K562 (cell line): Measurements from ENCODE around the gene SAMD10. TPM values are rescaled to one million over a fixed set of nuclear protein-coding genes. Genes with fewer than 3 reads are reported as not detected.

Source experiments
- ARID3B ChIP-seq: fragments of 250-450 bp; sonication (Bioruptor Pico); IDR thresholded peaks from 2 replicates; pipeline ENCODE4 v1.4.0; 2020; ENCODE audit warnings: borderline replicate concordance
- BHLHE40 ChIP-seq: IDR thresholded peaks from 2 replicates; pipeline ENCODE4 v1.6.1; 2011; ENCODE audit warnings: low read length, improper control_type of control experiment
- HDAC1 ChIP-seq, 2 experiments: fragments of 450-650 bp; IDR thresholded peaks; 2 replicates each; pipeline ENCODE4 v1.6.1; 2016 to 2017; ENCODE audit warnings: inconsistent platforms in 1 of 2, mild to moderate bottlenecking in 1 of 2, moderate library complexity in 1 of 2
- HOXB6 ChIP-seq: fragments of 250-450 bp; sonication (Bioruptor Pico); IDR thresholded peaks from 2 replicates; pipeline ENCODE4 v1.5.1; 2022; ENCODE audit warnings: mild to moderate bottlenecking, borderline replicate concordance
- MAZ ChIP-seq, 2 experiments: fragments of 450-650 bp in 1 of 2; sonication (generic) in 1 of 2; formaldehyde crosslinking; IDR thresholded peaks in 1 of 2; conservative IDR thresholded peaks in 1 of 2; 2 replicates each; pipeline versions ENCODE4 v1.4.0 to v1.5.0; 2020; ENCODE audit warnings: mild to moderate bottlenecking in 1 of 2, missing genetic modification reagents in 1 of 2
- SRSF1 ChIP-seq: fragments of 200-400 bp; formaldehyde crosslinking; IDR thresholded peaks from 2 replicates; pipeline ENCODE4 v1.6.1; 2017; ENCODE audit warnings: mild to moderate bottlenecking, low read depth, low read length, moderate library complexity
- STAT6 ChIP-seq: sonication (generic); formaldehyde crosslinking; IDR thresholded peaks from 2 replicates; pipeline ENCODE4 v1.8.1; 2023; ENCODE audit warnings: mild to moderate bottlenecking, missing genetic modification reagents
- TOE1 ChIP-seq, 2 experiments: fragments of 450-650 bp in 1 of 2; sonication (generic) in 1 of 2; formaldehyde crosslinking in 1 of 2; IDR thresholded peaks; 2 replicates each; pipeline versions ENCODE4 v1.7.1 to v1.8.0; 2016 to 2022; ENCODE audit warnings: borderline replicate concordance in 2 of 2, mild to moderate bottlenecking in 2 of 2, antibody characterized with exemption in 1 of 2, inconsistent platforms in 1 of 2, low read depth in 1 of 2, missing genetic modification reagents in 1 of 2, moderate library complexity in 1 of 2
- ZBTB17 ChIP-seq: fragments of 450-650 bp; formaldehyde crosslinking; IDR thresholded peaks from 2 replicates; pipeline ENCODE4 v1.4.0; 2020; ENCODE audit warnings: mild to moderate bottlenecking
- ZBTB34 ChIP-seq: fragments of 250-450 bp; sonication (Bioruptor Pico); IDR thresholded peaks from 2 replicates; pipeline ENCODE4 v1.8.0; 2021; ENCODE audit warnings: mild to moderate bottlenecking, moderate library complexity
- ZNF174 ChIP-seq: fragments of 250-450 bp; sonication (Bioruptor Pico); IDR thresholded peaks from 2 replicates; pipeline ENCODE4 v1.4.0; 2020; ENCODE audit warnings: mild to moderate bottlenecking
- ZNF263 ChIP-seq: sonication (generic); formaldehyde crosslinking; IDR thresholded peaks from 2 replicates; pipeline ENCODE4 v1.8.0; 2022; ENCODE audit warnings: mild to moderate bottlenecking, missing genetic modification reagents, borderline replicate concordance
- ZNF75A ChIP-seq: fragments of 450-650 bp; formaldehyde crosslinking; IDR thresholded peaks from 2 replicates; pipeline ENCODE4 v1.4.0; 2020; ENCODE audit warnings: mild to moderate bottlenecking
- polyA plus RNA-seq, 8 experiments: library from polyadenylated mRNA; depleted of rRNA in 4 of 8; stranded (reverse) in 5 of 8; unstranded in 3 of 8; fragments of >200 nt; fragmentation: Nextera tagmentation in 2 of 8; fragmentation: Illumina TruSeq in 1 of 8; extraction: Ambion mirVana in 2 of 8; extraction: Trizol in 1 of 8; gene quantifications; 2 replicates each; pipeline versions ENCODE4 v1.2.1 to v1.2.3, GENCODE V29; 2011 to 2014; ENCODE audit warnings: inconsistent platforms in 1 of 8, missing spikeins in 1 of 8
- total RNA-seq, 7 experiments: library from RNA; depleted of rRNA in 6 of 7; stranded (reverse); fragments of >200 nt in 6 of 7; fragmentation: Illumina TruSeq in 2 of 7; extraction: Trizol in 2 of 7; gene quantifications; 2 replicates each; pipeline versions ENCODE4 v1.2.1 to v1.2.3, GENCODE V29; 2011 to 2021; ENCODE audit warnings: low replicate concordance in 1 of 7

Gene SAMD10
- total and polyA plus RNA-seq, 9 of the 15 experiments (the other 6 are each of a cell fraction or from before 2014, with no cell fraction given) = 0.37 to 15.2 (median 4.8) TPM

- no peak for TF ChIP-seq TOE1 (IDR thresholded peaks at IDR 0.05; ENCODE audit: borderline replicate concordance)
- TF ChIP-seq TOE1 (CRISPR knock-in tag; IDR thresholded peaks at IDR 0.05; ENCODE audit: borderline replicate concordance, low read depth) = no peak
- no peak for TF ChIP-seq ZNF263 (CRISPR knock-in tag)
- TF ChIP-seq HOXB6 = no peak
- TF ChIP-seq SRSF1 = no peak
- no peak for TF ChIP-seq ZNF75A (CRISPR knock-in tag)
- TF ChIP-seq MAZ (CRISPR knock-in tag; conservative IDR thresholded peaks at IDR 0.05 in 1 of 2, IDR thresholded peaks at IDR 0.05 in 1 of 2) = no peak
- TF ChIP-seq HDAC1 (IDR thresholded peaks at IDR 0.05) = no peak
- TF ChIP-seq ARID3B (CRISPR knock-in tag) = no peak
- no peak for TF ChIP-seq ZBTB34 (CRISPR knock-in tag)
- no peak for TF ChIP-seq ZNF174 (CRISPR knock-in tag)
- TF ChIP-seq STAT6 (CRISPR knock-in tag) = no peak
- TF ChIP-seq ZBTB17 = no peak
- TF ChIP-seq BHLHE40 = no peak
- TF ChIP-seq, all 486 proteins: peak for 23
These were observed 10.3 kb downstream of the SAMD10 start (continued) for GRCh38 chr20:63968928-63969760.
